Fibroblast of skin of right quadriceps (primary cell): ENCODE measurements around the gene HMGN1.
"Not testable (repeated sequence)": the region's sequence is repeated elsewhere in the genome, so short reads cannot be mapped to it uniquely, and the experiment has no call there.

Source experiments
- DNase-seq: peaks from one replicate; pipeline ENCODE4 v3.0.0-alpha.2; 2013

Gene HMGN1, protein sequence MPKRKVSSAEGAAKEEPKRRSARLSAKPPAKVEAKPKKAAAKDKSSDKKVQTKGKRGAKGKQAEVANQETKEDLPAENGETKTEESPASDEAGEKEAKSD

GRCh38 chr21:39348355-39349210 lies at the start of gene HMGN1:
Gene HMGN1 (minus strand): TSS chr21:39349088. CDS start chr21:39348917, 171 bp downstream.
- DNase-seq = peak; percentile 93

- no peak for DNase-seq
Measured at GRCh38 chr21:39397646-39398385, 48.9 kb upstream of the HMGN1 start.

GRCh38 chr21:39392981-39393380 lies 44.1 kb upstream of the HMGN1 start:
- DNase-seq = no peak

DNA sequence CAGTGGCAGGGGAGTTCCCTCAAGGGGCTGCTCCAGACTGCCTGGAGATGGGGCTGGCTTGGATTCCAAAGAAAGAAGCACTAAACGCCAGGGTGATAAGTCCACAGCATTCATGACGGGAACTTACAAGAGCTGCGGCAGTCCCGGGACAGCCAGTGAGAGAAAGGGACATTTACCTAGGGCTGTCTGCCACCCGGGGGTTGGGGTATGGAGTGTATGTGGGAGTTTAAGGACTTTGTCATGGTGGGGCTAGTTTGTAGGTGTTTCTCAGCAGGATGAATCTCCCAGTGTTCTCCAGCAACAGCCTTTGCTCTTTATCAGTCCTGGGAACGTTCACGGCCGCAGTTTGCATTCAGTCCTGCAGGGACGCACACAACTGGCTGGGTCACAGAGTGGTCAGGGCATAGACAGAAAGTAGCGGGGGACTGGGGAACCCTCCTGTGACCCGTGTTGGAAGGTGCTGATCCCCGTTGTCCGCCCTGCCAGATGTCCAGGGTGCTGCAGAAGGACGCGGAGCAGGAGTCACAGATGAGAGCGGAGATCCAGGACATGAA lies 41.4 kb upstream of the HMGN1 start:
- no peak for DNase-seq

GRCh38 chr21:39388811-39389155 lies 39.9 kb upstream of the HMGN1 start:
- DNase-seq = no peak

- peak; percentile 78 for DNase-seq
Measured at GRCh38 chr21:39388038-39388810, 39.3 kb upstream of the HMGN1 start.

DNA sequence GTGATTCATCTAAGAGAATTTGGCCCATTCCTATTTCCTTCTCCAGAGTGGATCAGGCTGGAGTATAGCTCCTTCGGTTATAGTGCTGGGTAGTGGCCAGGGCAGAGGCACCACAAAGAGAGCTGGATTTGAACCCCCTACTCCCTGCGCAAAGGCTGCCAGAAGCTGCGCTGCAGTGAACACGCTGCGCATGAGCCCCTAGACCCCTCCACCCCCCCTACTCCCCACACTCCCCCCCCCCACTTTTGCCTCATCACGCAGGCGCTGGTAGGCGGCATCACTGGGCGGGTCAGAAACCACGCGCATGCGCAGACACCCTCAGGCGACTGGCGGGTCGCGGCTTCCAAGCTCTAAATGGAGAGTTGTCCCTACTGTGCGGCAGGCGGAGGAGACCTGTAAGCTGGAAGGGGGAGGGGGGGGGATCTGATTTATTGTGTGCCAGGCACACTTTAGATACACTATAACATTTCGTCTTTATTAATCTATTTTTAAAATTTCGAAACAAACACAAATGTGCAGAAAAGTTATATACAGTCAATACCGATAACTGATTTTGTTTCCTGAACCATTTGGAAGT lies 38.7 kb upstream of the HMGN1 start:
- DNase-seq = peak; percentile 85

DNA sequence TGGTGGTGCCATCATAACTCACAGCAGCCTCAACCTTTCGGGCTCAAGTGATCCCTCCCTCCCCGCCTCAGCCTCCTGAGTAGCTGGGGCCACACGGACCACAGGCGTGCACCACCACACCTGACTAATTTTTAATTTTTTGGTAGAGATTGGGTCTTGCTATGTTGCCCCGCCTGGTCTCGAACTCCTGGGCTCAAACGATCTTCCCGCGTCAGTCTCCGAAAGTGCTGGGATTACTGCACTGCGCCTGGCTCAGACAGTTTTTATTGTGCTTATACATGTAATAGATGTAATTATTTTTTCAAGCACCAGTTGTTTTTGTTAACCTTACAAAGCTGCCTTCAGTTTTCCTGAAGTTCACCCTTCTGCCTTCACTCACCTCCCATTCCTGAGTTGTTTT lies 38.0 kb upstream of the HMGN1 start:
- DNase-seq = no peak

DNA sequence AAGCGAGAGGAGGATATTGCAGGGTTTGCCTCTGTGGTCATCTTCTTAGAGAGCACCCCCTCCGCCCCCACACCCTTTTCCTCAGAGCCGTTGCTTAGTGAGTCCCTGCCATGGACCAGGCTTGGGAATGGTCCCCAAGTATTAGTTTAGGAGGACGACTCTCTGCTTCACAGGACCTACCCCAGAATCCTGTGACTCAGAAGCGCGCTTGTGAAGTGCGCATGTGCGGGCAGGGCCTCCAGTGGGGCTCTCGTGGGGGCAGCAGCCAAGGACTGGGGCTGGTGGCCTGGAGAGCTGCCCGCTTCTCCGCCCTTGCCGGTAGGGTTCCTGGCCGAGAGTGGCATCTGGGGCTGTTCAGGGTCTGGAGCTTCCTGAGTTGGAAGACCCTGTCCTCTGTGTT lies 37.3 kb upstream of the HMGN1 start:
- DNase-seq = peak; percentile 29

- peak; percentile 82 for DNase-seq
Measured at GRCh38 chr21:39385299-39386145, 36.6 kb upstream of the HMGN1 start.

- DNase-seq = no peak
Measured at GRCh38 chr21:39384674-39385298, 35.9 kb upstream of the HMGN1 start.

DNA sequence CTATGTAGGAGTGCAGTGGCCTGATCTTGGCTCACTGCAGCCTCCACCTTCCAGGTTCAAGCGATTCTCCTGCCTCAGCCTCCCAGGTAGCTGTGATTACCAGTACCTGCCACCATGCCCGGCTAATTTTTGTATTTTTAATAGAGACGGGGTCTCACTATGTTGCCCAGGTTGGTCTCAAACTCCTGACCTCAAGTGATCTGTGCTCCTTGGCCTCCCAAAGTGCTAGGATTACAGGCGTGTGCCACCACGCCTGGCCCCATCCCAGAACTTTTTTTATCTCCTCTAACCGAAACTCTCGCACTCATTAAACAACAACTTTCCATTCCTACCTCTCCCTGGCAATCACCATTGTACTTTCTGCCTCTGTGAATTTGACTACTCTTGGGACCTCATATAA lies 33.2 kb upstream of the HMGN1 start:
- not testable (repeated sequence) for DNase-seq

GRCh38 chr21:39381009-39381408 lies 32.1 kb upstream of the HMGN1 start:
- no peak for DNase-seq

GRCh38 chr21:39379986-39380891 lies 31.4 kb upstream of the HMGN1 start:
- DNase-seq = peak; percentile 96

DNA sequence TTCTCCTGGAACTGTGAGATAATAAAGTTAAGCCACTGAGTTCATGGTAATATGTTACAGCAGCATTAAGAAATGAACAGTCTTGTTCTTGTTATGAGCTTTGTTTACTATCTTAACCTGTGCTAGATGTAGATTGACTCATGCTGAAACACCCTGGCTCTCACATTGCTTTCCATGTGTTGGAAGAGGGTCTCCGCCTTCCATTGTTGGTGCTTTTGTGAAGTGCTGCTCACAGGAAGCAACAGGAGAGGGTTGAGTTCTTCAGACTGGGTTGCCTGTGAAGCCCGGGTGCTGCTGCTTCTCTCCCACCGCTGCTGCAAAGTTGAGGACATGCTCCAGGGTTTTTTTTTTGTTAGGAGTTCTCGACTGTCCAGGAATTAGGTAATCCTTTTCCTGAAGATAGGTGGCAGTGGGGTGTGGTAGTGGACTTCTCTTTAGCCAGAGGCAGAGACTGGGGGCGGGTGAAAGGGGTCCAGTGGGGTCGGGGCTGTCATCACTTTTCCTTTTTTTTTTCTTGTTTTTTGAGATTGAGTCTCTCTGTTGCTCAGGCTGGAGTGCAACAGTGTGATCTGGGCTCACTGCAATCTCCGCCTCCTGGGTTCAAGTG lies 28.7 kb upstream of the HMGN1 start:
- DNase-seq = no peak

DNA sequence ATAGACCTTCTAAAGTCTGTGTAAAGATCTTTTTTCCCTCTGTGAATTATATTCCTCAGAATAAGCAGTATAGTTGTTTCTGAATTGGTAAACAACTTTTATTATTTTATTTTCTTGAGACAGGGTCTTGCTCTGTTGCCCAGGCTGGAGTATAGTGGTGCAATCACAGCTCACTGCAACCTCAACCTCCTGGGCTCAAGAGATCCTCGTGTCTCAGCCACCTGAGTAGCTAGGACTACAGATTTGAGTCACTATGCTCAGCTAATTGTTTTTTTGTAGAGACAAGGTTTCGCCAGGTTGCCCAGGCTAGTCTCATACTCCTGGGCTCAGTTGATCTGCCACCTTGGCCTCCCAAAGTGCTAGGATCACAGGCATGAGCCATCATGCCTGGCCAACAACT lies 26.6 kb upstream of the HMGN1 start:
- no peak for DNase-seq

GRCh38 chr21:39374046-39374445 lies 25.2 kb upstream of the HMGN1 start:
- DNase-seq = no peak

DNA sequence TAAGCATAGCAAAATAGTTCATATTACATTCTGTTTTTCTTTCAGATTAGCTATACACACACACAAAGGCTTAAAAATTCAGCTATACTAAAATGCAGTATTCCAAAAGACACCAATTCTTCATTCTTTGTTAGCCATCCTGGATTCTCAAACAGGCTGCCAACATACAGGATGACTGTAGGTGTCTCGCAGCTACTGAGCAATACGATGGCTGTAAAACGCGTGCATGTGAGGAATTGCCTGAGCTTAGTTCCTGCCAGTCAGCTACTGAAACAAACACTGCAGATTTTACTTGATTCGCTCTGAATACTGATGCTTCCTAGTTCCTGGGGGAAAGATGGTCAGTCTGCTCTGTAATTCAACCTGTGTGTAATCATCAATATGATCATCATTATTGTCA lies 24.7 kb upstream of the HMGN1 start:
- peak; percentile 38 for DNase-seq

GRCh38 chr21:39369896-39370288 lies 21.0 kb upstream of the HMGN1 start:
- not testable (repeated sequence) for DNase-seq

DNA sequence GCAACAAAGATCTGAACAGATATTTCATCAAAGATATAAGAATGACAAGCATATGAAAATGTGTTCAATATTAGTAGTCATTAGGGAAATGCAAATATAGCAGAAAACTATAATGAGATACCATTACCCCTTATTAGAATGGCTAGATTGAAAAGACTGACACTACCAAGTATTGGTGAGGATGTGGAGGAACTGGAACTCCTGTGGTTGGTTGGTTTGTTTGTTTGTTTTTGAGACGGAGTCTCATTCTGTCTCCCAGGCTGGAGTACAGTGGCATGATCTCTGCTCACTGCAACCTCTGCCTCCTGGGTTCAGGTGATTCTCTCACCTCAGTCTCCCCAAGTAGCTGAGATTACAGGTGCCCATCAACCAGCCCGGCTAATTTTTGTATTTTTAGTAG lies 18.9 kb upstream of the HMGN1 start:
- no peak for DNase-seq
